Measurements from ENCODE around the gene ACTL10.
A peak's percentile ranks its signal among the peaks of the same experiment; 100 is the strongest.

The ACTL10 gene

GRCh38 chr20:33649201-33649681 is 17.5 kb upstream of the ACTL10 start:
- DNase-seq, result no peak

DNA sequence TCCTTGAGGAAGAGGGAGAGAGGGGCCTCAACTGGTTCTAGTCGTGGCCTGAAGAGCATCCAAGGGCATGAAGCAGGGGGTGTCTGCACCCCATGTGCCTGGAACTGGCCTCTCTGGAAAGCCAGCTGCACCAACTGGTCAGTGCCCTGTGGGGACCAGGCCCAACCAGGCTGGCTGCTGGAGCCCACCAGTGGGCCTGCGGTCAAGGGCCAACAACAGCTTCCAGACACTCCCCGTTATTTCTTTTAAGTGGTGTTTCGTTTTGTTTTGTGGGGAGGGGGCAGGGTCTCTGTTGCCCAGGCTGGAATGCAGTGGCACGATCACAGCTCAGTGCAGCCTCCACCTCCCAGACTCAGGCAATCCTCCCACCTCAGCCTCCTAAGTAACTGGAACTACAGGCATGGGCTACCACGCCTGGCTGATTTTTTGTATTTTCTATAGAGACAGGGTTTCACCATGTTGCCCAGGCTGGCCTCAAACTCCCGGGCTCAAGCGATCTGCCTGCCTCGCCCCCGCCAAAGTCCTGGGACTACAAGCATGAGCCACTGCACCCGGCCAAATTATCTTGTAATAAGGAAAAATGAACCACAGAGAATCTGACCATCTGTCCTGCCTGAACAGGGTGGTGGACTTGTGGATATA is 16.5 kb upstream of the ACTL10 start:
- DNase-seq, result no peak

- DNase-seq, result no peak
Measured at GRCh38 chr20:33650753-33651561, 15.8 kb upstream of the ACTL10 start.

- DNase-seq, result no peak
Measured at GRCh38 chr20:33651562-33652048, 15.1 kb upstream of the ACTL10 start.

DNA sequence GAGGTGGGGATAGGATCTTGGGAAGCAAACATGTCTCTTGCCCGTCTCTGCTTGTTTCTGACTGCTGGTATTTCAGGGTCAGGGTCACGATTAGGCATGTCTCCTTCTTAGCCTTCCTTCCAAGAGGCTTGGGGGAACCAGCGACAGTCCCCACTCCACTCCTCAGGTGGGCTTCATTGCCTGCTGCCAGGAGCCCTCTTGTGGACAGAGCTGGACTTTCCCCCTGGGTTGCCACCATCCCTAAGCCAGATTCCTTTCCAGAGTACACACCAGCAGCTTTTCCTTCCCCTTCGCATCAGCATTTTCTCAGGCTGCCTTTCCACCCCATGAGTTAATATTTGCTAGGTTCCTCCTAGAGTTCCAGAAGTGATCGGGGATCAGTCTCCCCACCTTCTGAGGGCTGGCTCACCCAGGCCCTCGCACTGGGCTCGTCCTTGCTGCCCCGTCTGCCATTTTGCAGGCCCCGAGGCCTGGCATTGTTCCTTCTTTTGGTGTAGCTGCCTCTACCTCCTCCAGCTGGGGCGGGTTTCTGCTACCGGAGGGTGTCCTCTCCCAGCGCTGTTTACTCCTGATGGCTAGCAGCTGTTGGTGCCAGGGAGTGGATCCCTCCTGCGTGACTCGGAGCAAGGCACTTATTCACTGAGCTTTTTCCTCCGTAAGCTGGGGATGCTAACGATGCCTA is 13.4 kb upstream of the ACTL10 start:
- peak in 3 of 6 experiments; percentile 3 to 29 (median 17) for DNase-seq

- no peak for DNase-seq
Measured at GRCh38 chr20:33653900-33654596, 12.7 kb upstream of the ACTL10 start.

DNA sequence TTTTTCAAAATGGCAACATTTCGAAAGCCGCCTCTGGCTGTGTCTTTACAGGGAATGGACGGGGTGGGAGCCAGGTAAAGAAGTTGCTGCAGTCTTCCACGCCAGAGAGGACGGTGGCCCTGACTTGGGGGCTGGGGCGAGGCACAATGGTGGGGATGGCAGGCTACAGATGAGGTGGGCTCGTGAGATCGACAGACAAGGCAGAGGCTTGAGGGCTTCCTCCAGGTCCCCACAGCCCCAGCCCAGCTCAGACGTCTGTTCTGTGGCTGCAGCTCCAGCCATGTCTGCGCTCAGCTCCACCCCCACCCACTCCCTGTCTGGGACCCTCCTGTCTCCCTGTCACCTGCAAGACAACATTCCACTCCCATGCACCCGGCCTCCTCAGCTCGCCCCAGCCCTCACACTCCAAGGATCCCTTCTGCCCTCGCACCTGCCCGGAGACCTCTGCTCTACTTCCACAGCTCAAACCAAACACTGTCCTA is 12.0 kb upstream of the ACTL10 start:
- DNase-seq, result no peak

DNA sequence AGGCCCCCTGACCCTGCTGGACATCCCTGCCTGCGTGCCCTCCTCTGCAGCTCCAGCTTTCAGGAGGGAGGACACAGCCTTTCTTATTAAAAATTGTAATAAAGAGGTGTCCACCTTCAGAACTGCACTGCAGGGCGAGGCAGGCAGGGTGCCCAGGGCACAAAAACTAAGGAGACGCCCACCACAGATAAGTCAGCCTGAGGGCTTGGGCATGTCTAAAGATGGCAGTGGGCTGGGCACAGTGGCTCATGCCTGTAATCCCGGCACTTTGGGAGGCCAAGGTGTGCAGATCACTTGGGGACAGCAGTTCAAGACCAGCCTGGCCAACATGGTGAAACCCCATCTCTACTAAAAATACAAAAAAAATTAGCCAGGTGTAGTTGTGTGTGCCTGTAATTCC is 11.6 kb upstream of the ACTL10 start:
- no peak for DNase-seq

DNA sequence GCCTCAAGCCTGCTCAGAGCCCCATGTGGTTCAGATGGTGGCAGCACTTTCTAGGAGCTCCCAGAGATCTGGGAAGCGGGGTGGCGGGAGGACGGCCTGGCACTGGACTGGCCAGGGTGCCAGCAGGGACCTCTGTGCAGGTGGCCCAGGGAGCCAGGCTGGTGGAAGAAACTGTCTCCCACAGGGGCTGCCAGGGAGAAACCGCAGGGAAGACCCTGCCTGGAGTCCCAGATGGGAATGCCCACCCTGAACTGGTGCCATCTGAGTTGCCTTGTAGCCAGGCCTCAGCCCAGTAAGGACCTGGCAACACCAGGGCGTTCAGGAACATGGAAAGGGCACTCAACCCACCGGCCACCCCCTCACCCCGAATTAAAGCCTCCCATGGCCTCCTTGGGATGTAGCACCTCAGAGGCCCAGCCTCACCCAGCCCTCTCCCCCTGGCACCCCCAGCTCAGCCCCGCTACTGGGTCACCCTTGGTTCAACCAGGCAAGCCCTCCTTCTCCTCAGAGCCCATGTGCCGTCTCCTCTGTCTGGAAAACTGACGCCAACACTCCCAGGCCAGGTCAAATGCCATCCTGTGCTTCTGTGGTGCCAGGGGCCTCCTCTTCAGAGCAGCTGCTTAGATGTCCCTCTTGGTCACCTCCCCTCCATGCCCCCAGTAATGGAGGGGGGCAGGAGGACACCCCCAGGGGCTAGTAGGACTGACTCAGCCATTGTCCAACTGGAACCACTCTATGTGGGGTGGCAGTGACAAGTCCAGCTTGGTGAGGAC is 10.5 kb upstream of the ACTL10 start:
- no peak for DNase-seq

DNA sequence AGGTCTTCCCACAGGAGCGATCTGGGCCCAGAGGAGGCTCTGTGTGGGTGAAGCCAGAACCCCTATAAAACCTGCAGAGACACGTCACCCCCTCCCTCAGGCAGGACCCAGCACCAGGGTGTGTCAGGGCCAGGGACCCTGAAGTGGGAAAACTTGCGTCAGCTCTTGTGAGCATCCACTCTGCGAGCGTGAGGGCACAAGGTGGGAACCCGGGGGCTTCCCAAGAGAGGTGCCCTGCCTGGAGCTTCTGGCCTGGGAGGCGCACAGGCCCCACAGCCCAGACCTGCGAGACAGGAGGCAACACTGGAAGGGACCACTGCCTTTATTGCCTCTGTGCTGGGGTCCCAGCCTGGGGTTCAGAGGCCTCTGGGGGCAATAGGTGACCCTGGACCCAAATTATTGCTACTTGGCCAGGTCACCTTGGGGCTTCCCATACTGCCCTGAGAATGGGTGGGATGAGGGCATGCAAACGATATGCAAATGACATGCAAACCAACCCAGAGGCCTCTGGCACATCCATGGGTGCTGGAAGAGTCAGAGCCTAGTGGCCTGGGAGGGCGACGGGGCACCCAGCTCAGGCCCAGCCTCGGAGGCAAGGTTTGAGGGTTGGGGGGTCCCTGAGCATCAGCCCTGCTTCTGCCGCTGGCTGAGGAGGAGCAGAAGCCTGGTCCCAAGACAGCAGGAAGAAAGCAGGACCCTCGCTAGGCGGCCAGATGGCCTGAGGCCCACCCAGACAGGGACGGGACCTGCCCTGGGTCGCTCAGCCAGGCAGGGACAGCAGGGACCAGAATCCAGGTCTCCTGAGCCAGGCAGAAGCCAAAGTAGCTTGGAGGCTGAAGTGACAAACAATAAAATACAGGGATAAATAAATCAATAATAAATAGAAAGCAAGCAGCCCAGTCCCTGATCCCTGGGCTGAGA is 9.7 kb upstream of the ACTL10 start:
- no peak for DNase-seq

- no peak for DNase-seq
Measured at GRCh38 chr20:33657704-33658095, 9.0 kb upstream of the ACTL10 start.

GRCh38 chr20:33658510-33658909 is 8.2 kb upstream of the ACTL10 start:
- DNase-seq, result no peak

DNA sequence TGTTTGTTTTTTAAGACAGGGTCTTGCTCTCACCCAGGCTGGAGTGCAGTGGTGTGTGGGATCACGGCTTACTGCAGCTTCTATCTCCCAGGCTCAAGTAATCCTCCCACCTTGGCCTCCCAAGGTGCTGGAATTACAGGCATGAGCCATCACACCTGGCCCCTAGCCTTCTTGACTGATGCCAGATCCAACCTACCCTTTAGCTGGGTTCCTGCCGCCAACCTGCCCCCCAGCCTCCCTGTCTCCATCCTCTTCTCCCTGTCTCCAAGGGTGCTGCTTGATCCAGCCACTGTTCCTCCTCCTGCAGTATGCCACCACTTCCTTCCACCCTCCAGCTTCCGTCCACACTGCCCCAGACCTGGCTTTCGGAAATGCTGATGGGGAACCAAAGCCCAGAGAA is 7.8 kb upstream of the ACTL10 start:
- no peak for DNase-seq

- no peak for DNase-seq
Measured at GRCh38 chr20:33659341-33660034, 7.3 kb upstream of the ACTL10 start.

DNA sequence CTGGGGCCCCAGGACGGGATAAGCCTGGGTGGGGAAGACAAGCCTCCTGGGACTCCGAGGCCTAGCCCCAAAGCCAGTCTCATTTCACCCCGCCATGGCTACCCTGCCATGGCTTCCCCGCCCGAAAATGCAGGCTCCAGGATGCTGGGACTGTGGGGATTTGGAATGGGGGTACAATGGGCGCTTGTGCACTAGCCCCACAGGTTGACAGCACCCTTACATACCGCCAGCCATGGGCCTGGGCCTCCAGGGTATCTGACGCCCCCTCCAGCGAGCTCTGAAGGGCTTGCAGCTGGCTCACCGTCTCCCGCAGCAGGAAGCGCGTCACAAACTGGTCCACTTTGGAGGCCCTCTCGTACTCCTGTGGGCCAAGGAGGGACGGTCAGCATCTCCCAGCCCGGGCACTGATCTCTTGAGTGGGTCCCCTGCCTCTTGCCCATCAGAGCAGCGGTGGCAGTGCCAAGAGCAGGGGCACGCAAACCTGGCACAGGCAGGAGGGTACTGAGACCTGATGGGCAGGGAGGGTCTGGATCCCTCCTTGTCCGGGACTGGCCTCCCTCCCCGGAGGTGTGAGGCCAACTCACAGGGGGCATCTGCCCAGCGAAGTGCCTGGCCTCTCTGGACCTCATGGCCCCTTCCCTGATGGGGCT is 6.6 kb upstream of the ACTL10 start:
- no peak for DNase-seq

- DNase-seq, result no peak
Measured at GRCh38 chr20:33660685-33661058, 6.1 kb upstream of the ACTL10 start.

DNA sequence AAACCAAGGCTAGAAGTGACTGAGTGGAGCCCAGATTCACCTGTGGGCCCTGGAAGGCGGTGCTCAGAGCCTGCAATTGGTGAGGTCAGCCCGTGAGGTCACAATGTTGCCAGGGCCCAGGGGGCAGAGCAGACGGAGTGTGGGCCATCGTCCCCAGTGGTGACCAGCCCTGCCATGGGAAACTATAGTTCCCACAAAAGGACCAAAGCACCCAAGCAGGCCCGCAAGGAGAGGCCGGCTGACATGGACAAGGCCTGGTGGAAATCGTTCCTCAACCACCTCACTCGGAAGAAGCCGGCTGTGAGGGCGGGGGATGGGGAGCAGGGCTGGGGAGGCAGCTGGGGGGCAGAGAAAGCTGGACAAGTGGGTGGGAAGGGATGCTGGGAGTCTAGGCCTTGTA is 4.6 kb upstream of the ACTL10 start, which contains the start of gene C20orf144:
C20orf144 (plus strand) TSS at position 156 of the 400 bp plus-strand sequence; CDS start at position 175, 19 bp downstream.
- DNase-seq, result no peak

DNA sequence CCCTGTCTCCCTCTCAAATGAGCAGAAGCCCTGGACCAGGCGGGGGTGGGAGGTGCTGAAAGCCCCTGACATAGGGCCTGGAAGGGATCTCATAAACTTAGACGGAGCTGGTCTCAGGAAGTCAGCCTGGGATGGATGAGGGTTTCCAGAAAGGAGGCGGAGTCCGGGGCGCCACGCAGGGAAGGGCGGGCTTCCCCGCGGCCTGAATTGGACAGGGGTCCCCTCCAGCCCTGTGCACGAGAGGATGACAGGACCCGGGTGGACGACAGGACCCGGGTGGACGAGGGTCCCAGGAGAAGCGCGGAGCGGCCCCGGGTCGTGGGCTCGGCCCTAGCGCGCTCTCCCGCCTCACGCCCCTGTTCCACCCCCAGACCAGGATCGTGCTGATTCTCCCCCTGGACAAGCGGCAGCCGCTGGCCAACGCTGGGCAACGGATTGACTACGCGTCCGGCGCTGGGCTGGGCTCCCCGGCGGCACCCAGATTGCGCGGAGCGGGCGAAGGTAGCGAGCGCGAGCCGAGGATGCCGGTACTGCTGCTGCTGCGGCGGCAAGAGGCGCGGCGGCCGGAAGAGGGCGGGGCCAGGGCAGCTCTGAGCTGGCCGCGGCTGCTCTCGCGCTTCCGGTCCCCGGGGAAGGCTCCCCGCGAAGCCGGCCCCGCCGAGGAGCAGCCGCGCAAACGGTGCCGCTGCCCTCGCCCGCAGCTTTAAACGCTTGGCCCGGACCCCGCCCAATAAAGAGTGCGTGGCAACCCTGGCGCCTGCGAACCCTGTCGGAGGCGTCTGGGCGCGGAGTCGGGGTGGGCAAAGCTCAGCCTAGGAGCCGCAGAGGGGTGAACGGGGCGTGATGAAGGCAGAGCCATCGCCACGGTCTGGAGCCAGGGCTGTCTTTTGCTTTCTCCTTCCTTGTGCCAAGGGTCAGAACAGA is 3.3 kb upstream of the ACTL10 start:
- DNase-seq, result peak; percentile 63 to 81 (median 72)

Measured in stimulated activated naive CD4-positive, alpha-beta T cell (primary cell).